SK-N-MC (cell line): ENCODE data around the gene CRB1.

ENCODE experiments used
- DNase-seq: peaks from one replicate; pipeline ENCODE4 v3.0.0-alpha.2; 2011; ENCODE audit warnings: low read depth, low spot score
- H3K27ac ChIP-seq: fragments of 200-600 bp; sonication (generic); 2 replicates; pipeline ENCODE4 v1.5.1; 2016; ENCODE audit warnings: mixed run types
- H3K36me3 ChIP-seq: fragments of 200-600 bp; sonication (generic); 2 replicates; pipeline ENCODE4 v1.6.1; 2017; ENCODE audit warnings: antibody characterized with exemption, low read length, mixed read lengths; ENCODE audit not compliant: insufficient read depth
- H3K4me3 ChIP-seq: fragments of 200-600 bp; sonication (generic); 2 replicates; pipeline ENCODE4 v1.5.1; 2016
- H3K9ac ChIP-seq: fragments of 200-600 bp; sonication (generic); 2 replicates; pipeline ENCODE4 v1.8.0; 2017; ENCODE audit warnings: mixed run types, mixed read lengths; ENCODE audit not compliant: insufficient read length
- H3K9me3 ChIP-seq: fragments of 200-600 bp; sonication (generic); 2 replicates; pipeline ENCODE4 v1.6.1; 2017; ENCODE audit warnings: low read depth, mild to moderate bottlenecking, antibody characterized with exemption, low read length, moderate library complexity, mixed read lengths
- EZH2 ChIP-seq: fragments of 200-600 bp; sonication (generic); IDR thresholded peaks from one replicate; pipeline ENCODE4 v1.6.1; 2017; ENCODE audit warnings: antibody characterized with exemption
- FOXP2 ChIP-seq: optimal IDR thresholded peaks from 2 replicates; pipeline ENCODE3; 2011; ENCODE audit warnings: mild to moderate bottlenecking, moderate library complexity; ENCODE audit not compliant: insufficient read depth; ENCODE audit errors: extremely low read length, control extremely low read depth
- POLR2AphosphoS5 ChIP-seq: IDR thresholded peaks from 2 replicates; pipeline ENCODE4 v1.6.1; 2012; ENCODE audit warnings: mild to moderate bottlenecking, low read depth, low read length, borderline replicate concordance

Gene CRB1

DNA sequence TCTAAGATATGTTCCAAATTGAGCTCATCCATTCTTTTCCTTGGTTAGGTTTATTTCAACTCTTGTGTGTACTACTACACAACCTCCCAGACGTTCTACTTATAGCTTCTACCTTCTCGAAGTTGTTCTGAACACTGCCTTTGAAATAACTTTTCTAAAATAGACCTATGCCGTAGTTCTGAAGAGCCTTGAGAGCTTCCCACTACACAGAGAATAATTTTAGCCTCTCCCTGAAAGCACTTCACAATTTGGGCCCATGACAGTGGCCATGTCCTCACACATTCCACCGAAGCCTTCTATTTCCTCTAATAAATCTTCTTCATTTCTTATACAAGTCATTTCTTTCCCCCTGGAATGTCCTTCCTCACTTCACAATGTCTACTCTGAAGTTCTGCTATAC lies 62.2 kb downstream of the CRB1 start:
- H3K27ac ChIP-seq, result no peak overlapping the region
- H3K36me3 ChIP-seq, result no peaks in the 10 kb centered on the region
- H3K4me3 ChIP-seq, result no peak overlapping the region
- no peak for DNase-seq
- TF ChIP-seq EZH2, result no peak
- no peak for TF ChIP-seq POLR2AphosphoS5
- TF ChIP-seq FOXP2, result no peak
- no peak overlapping the region for H3K9ac ChIP-seq
- H3K9me3 ChIP-seq, result no peaks in the 10 kb centered on the region

DNA sequence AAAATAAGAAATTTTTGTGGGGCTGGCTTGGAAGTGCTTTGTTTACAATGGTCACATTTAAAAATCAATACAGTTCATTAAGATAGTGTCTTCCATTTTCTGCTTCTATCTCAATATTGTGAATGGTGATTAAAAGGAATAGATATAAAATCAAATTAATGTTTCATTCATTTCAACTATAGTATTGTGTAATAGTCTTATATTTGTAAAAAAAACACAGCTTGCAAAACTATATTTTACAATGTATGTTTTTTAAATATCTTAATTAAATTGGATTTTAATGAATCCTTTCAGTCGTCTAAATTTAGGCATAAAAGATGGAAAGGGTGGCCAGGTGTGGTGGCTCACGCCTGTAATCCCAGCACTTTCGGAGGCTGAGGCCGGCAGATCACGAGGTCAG lies 63.5 kb downstream of the CRB1 start:
- H3K4me3 ChIP-seq, result no peak overlapping the region
- TF ChIP-seq FOXP2, result no peak
- no peak for TF ChIP-seq EZH2
- TF ChIP-seq POLR2AphosphoS5, result no peak
- no peak overlapping the region for H3K9ac ChIP-seq
- H3K36me3 ChIP-seq, result no peaks in the 10 kb centered on the region
- DNase-seq, result no peak
- no peak overlapping the region for H3K27ac ChIP-seq
- H3K9me3 ChIP-seq, result no peaks in the 10 kb centered on the region

DNA sequence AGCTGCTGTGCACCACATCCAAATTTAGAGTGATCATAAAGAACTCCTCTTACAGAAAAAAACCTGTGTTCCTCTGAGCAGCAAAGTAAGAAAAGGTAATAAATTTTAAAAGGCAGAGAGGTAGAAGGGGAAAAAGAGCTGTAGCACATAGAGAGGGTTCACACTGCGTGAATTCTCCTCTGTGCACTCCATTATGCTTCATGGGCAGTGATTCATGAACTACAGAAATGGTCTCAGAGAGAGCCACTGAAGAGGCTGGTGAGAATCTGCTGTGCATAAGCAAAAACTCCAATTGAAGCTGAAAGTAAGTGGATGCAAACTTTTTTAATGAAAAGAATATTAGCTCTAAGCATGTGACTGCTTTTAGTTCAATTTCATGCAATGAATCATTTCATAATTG lies 65.0 kb downstream of the CRB1 start:
- TF ChIP-seq POLR2AphosphoS5 (no peak), FOXP2 (no peak), EZH2 (no peak)
- no peak overlapping the region for H3K9ac ChIP-seq

DNA sequence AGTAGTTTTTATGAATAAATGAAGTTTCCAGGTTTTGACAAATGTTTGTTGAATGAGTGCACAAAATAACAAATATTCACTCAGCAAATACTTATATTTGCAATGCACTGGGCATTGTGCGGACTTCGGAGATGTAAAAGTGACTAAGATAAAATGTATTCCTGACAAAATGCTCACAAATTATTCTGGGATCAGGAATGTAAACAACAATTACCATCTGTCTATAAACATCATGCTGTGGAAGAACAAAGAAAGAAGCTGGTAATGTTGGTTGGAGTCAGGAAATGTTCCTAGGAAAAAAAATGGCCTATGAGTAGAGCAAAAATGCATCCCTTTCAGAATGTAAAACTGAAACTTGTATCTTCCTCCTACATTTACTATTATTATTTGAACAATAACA lies 68.5 kb downstream of the CRB1 start:
- Histone ChIP-seq H3K27ac (no peak overlapping the region), H3K4me3 (no peak overlapping the region), H3K36me3 (no peaks in the 10 kb centered on the region), H3K9ac (no peak overlapping the region), H3K9me3 (no peaks in the 10 kb centered on the region)
- no peak for TF ChIP-seq POLR2AphosphoS5
- DNase-seq, result no peak

More for the DNA sequence above, 65.0 kb downstream of the CRB1 start:
- Histone ChIP-seq H3K36me3 (no peaks in the 10 kb centered on the region), H3K4me3 (no peak overlapping the region), H3K27ac (no peak overlapping the region), H3K9me3 (no peaks in the 10 kb centered on the region)
- DNase-seq, result no peak

DNA sequence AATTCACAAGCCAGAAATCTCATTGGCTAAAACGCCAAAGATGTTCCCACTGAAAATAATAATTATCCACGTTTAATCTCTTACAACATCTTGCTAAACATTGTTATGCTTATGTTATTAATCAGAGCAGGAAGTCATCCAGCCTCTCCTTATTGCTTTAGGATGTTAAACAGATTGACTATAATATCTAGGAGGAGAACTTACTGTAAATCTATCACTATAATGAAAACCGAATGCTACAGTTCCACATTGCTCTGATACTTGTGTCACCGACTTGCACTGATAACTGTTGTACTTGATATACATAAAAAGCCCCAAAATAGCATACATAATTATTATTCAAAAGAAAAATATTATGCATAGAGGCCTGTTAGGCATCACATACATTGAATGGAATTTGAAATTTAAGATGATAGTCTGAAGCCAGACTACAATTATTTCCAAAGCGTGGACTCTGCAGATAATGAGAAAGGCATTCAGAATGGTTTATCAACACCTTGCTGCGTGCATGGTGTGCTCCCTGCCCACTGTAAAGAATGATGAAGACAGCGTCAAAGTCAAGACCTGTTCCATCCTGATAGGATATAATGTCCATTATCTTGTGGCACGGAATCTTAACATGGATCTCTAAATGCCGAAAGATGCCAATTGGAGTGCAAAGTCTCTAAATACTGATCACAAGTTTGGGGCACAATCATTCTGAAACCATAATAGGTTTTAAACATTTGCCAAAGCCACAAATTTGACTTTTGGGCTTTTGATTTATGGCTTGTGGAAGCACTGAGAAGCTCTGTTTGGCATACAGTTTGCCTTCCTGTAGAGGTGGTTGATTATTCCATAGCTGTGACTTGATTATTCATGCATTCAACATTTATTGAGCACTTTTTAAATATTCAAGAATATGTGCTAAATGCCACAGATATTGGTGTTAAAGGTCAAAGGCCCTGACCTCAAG lies 71.3 kb downstream of the CRB1 start:
- H3K4me3 ChIP-seq, result no peak overlapping the region
- no peak overlapping the region for H3K9ac ChIP-seq
- no peaks in the 10 kb centered on the region for H3K36me3 ChIP-seq
- TF ChIP-seq FOXP2 (no peak), EZH2 (no peak)
- no peaks in the 10 kb centered on the region for H3K9me3 ChIP-seq
- no peak for DNase-seq
- no peak overlapping the region for H3K27ac ChIP-seq

DNA sequence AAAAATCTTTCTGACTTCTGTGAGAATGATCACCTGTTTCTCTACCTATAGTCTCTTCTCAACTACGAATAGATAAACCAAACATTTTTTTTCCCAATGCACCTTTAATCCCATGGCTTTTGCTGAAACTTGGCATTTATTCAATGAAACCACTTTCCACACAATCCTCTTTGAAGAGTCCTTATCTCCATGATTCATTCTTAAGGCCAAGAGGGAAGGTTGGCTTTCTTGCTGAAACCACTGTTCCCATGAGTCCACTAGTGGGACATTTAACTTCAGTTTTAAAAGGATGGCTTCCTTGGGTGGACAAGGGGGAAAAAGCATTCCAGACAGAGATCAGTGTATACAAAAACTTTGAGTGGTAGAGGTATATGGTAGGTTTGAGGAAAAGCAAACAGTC lies 73.6 kb downstream of the CRB1 start:
- Histone ChIP-seq H3K27ac (no peak overlapping the region), H3K9ac (no peak overlapping the region), H3K9me3 (no peaks in the 10 kb centered on the region), H3K36me3 (no peaks in the 10 kb centered on the region), H3K4me3 (no peak overlapping the region)
- TF ChIP-seq POLR2AphosphoS5 (no peak), EZH2 (no peak), FOXP2 (no peak)
- DNase-seq, result no peak

DNA sequence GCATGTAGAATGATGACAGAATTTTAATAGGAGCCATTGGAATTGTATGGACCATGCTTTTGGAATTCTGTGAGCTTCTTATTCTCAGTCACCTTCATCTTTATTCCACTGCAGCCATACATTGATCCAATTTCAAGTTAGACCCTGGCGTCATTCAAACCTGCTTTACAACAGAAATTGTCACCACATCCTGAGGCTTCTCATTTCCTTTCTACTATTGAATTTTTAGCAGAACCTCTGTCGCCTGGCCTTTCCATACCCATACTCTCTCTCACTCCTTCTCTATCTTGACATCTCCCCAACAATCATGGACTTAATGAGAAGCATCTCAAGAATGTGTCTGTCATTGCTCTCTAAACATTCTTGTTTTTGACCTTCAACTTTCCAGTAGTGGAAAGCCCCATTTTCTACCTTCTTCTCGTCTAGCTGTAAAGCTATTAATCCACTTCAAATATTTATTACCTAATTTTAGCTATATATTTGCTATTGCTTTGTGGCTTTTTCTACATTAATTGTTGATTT lies 74.1 kb downstream of the CRB1 start:
- TF ChIP-seq POLR2AphosphoS5 (no peak), FOXP2 (no peak), EZH2 (no peak)
- Histone ChIP-seq H3K36me3 (no peaks in the 10 kb centered on the region), H3K9me3 (no peaks in the 10 kb centered on the region), H3K4me3 (no peak overlapping the region), H3K9ac (no peak overlapping the region), H3K27ac (no peak overlapping the region)
- no peak for DNase-seq

DNA sequence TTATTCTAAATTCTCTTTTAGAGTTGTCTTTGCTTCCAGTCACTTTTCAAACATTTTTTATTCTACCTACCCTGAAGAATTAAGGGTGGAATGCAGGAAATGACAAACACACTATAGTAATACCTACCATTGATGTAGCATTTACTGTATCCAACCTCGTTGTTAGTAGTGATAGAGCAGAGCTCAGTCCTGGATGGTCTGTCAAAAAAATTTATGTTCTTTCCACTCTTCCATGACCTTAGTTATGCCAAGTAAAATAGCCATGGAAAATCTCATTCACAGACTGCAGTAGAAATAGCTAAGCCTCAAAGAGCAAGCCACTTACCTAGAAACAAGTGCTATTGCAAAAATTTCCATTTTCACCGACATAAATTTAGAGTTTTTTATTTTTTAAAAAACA lies 74.6 kb downstream of the CRB1 start:
- DNase-seq, result no peak
- no peak overlapping the region for H3K27ac ChIP-seq
- TF ChIP-seq EZH2 (no peak), FOXP2 (no peak), POLR2AphosphoS5 (no peak)

More for the DNA sequence above, 74.6 kb downstream of the CRB1 start:
- H3K9ac ChIP-seq, result no peak overlapping the region
- H3K9me3 ChIP-seq, result no peaks in the 10 kb centered on the region
- no peaks in the 10 kb centered on the region for H3K36me3 ChIP-seq
- H3K4me3 ChIP-seq, result no peak overlapping the region
